CD4-positive, alpha-beta memory T cell (primary cell): ENCODE data around the gene PLPP4. TPM values are rescaled to one million over a fixed set of nuclear protein-coding genes. Genes with fewer than 3 reads are reported as not detected.
A peak's percentile ranks its signal among the peaks of the same experiment; 100 is the strongest.

ENCODE experiments used
- CTCF ChIA-PET: fragments of 350-600 bp; sonication (Branson Sonifier 250); formaldehyde crosslinking; loops from one replicate; lab custom pipeline; 2021; ENCODE audit warnings: inconsistent platforms; ENCODE audit not compliant: partially characterized antibody; lab: Charles Lee
- POLR2A ChIA-PET: fragments of 350-600 bp; sonication (Branson Sonifier 250); formaldehyde crosslinking; loops from one replicate; lab custom pipeline; 2021; ENCODE audit not compliant: partially characterized antibody; lab: Charles Lee
- DNase-seq, 5 donors: peaks; one replicate each; pipeline versions ENCODE4 v3.0.0 to v3.0.0-alpha.2; 2020 to 2022; ENCODE audit warnings: mixed read lengths in 1 of 5
- H3K27ac ChIP-seq: one replicate; pipeline ENCODE4 v1.7.0; 2013; ENCODE audit warnings: low read depth, low read length
- H3K27me3 ChIP-seq: 2 replicates; pipeline ENCODE4 v1.7.0; 2013; ENCODE audit warnings: mild to moderate bottlenecking, low read length, moderate library complexity; ENCODE audit not compliant: insufficient read depth
- H3K36me3 ChIP-seq: 2 replicates; pipeline ENCODE4 v1.7.0; 2013; ENCODE audit warnings: mild to moderate bottlenecking, low read length, moderate library complexity; ENCODE audit not compliant: insufficient read depth
- H3K4me1 ChIP-seq: 2 replicates; pipeline ENCODE4 v1.7.0; 2013; ENCODE audit warnings: mild to moderate bottlenecking, low read length, moderate library complexity; ENCODE audit not compliant: insufficient read depth
- H3K4me3 ChIP-seq, 2 donors: one replicate each; pipeline ENCODE4 v1.7.0; 2013; ENCODE audit warnings: low read length in 2 of 2, mild to moderate bottlenecking in 1 of 2
- H3K9me3 ChIP-seq, 2 donors: one replicate each; pipeline ENCODE4 v1.7.0; 2013; ENCODE audit warnings: low read length in 2 of 2, control low read depth in 1 of 2; ENCODE audit not compliant: control insufficient read depth in 1 of 2
- H3K27ac Mint-ChIP-seq, 7 donors: one replicate each; pipeline ENCODE4 v1.8.0; 2020 to 2021; ENCODE audit warnings: mixed read lengths in 7 of 7, mild to moderate bottlenecking in 6 of 7, inconsistent platforms in 3 of 7, moderate library complexity in 3 of 7
- H3K27me3 Mint-ChIP-seq, 2 donors: one replicate each; pipeline ENCODE4 v1.8.0; 2020 to 2021; ENCODE audit warnings: mixed read lengths in 2 of 2
- H3K36me3 Mint-ChIP-seq, 2 donors: one replicate each; pipeline ENCODE4 v1.8.0; 2020 to 2021; ENCODE audit warnings: mixed read lengths in 2 of 2, inconsistent platforms in 1 of 2, mild to moderate bottlenecking in 1 of 2
- H3K4me1 Mint-ChIP-seq, 4 donors: one replicate each; pipeline ENCODE4 v1.8.0; 2020 to 2021; ENCODE audit warnings: mixed read lengths in 4 of 4, mild to moderate bottlenecking in 1 of 4
- H3K4me3 Mint-ChIP-seq, 8 donors: one replicate each; pipeline ENCODE4 v1.8.0; 2020 to 2021; ENCODE audit warnings: mixed read lengths in 8 of 8, mild to moderate bottlenecking in 7 of 8, moderate library complexity in 6 of 8, inconsistent platforms in 3 of 8
- H3K9me3 Mint-ChIP-seq, 8 donors: one replicate each; pipeline ENCODE4 v1.8.0; 2020 to 2021; ENCODE audit warnings: mixed read lengths in 8 of 8, mild to moderate bottlenecking in 5 of 8, inconsistent platforms in 3 of 8, moderate library complexity in 1 of 8
- intact Hi-C: fragments of 100-400 bp; cut with micrococcal nuclease; formaldehyde crosslinking; loops from one replicate; pipeline ENCODE4 v1.15.1; 2023
- polyA plus RNA-seq, 2 donors: library from polyadenylated mRNA; unstranded; fragments of 300-500 nt; fragmentation: Illumina TruSeq; gene quantifications; one replicate each; pipeline ENCODE4 v1.2.3, GENCODE V29; 2021
- total RNA-seq, 2 experiments: library from RNA; stranded (reverse); gene quantifications; one replicate each; pipeline ENCODE4 v1.2.3, GENCODE V29; 2021

PLPP4 gene
- total RNA-seq (not detected), polyA plus RNA-seq (not detected)

GRCh38 chr10:120456626-120457430, at the start of gene PLPP4:
Gene PLPP4, plus strand, starts transcription at chr10:120457227. Its CDS starts 79 bp downstream, at chr10:120457306.
- no peak within 1 kb of the TSS for H3K4me3 ChIP-seq
- DNase-seq: no peak
- CTCF ChIA-PET: no interaction called here
- peaks cover 3% of the 10 kb centered on the region for H3K27me3 ChIP-seq
- peaks cover 0 to 3% (median under 1%) of the 10 kb centered on the region in 4 donors for H3K4me1 Mint-ChIP-seq
- peaks cover 12 to 24% of the 10 kb centered on the region in 2 donors for H3K27me3 Mint-ChIP-seq
- H3K4me1 ChIP-seq: no peaks in the 10 kb centered on the region
- no peaks in the 10 kb centered on the region for H3K9me3 ChIP-seq
- no peak within 1 kb of the TSS for H3K27ac ChIP-seq
- H3K27ac Mint-ChIP-seq: no peak within 1 kb of the TSS
- no peaks in the 10 kb centered on the region for H3K36me3 ChIP-seq
- POLR2A ChIA-PET: no interaction called here
- intact Hi-C loops: no loop called here
- H3K36me3 Mint-ChIP-seq: no peaks in the 10 kb centered on the region
- H3K9me3 Mint-ChIP-seq: peaks cover 0 to 8% (median 3%) of the 10 kb centered on the region in 8 donors
- H3K4me3 Mint-ChIP-seq: peak within 1 kb of the TSS in 1 of 8 donors; percentile 71

DNA sequence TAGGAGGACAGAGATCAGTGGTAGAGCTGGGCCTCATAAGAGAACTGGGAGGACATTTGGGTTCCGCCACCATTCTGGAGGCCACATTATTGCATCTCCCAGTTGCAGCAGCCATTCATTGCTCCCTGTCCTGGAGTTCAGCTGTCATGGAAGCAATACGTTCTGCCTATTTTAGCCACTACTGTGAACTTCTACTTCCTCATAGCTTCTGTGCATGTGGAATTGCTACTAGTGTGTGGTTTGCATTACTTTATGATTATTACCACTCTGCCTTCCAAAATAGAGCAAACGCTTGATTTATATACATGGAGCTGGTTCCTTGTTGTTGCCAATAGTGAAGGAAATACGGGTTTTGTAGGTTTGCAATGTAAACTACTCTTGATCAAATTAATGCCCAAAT, 47.2 kb upstream of the PLPP4 start:
- no peaks in the 10 kb centered on the region for H3K36me3 ChIP-seq
- no peaks in the 10 kb centered on the region for H3K4me1 ChIP-seq
- ChIA-PET CTCF (no interaction called here), POLR2A (no interaction called here)
- H3K9me3 ChIP-seq: no peaks in the 10 kb centered on the region
- Mint-ChIP-seq H3K36me3 (no peaks in the 10 kb centered on the region), H3K4me1 (peaks cover 0 to 1% (median 0%) of the 10 kb centered on the region in 4 donors), H3K27ac (no peak overlapping the region), H3K9me3 (peaks cover 0 to 13% (median 4%) of the 10 kb centered on the region in 8 donors), H3K4me3 (no peak overlapping the region), H3K27me3 (peaks cover 3 to 7% of the 10 kb centered on the region in 2 donors)
- no peak for DNase-seq
- intact Hi-C loops: no loop called here
- no peaks in the 10 kb centered on the region for H3K27me3 ChIP-seq
- H3K4me3 ChIP-seq: no peak overlapping the region
- H3K27ac ChIP-seq: no peak overlapping the region

DNA sequence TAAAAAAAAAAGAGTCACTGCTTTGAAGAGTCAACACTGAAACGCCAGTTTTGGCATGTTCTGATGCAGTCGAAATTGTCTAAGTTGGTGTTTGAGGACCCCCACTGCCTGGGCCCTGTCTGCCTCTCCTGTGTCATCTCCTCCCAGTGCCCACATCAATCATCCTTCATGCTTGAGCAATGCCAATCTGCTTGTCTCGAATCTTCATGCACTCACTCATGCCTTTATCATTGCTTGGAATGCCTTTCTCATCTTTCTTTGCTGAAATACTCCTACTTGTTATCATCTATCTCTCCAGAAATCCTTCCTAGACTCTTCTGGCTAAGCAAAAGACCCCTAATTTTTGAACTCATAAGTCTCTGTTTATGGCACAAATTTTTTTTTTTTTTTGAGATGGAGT, 42.1 kb upstream of the PLPP4 start:
- Histone ChIP-seq H3K36me3 (no peaks in the 10 kb centered on the region), H3K4me3 (no peak overlapping the region), H3K27me3 (no peaks in the 10 kb centered on the region), H3K4me1 (no peaks in the 10 kb centered on the region), H3K27ac (no peak overlapping the region), H3K9me3 (no peaks in the 10 kb centered on the region)
- ChIA-PET POLR2A (no interaction called here), CTCF (no interaction called here)
- Mint-ChIP-seq H3K27me3 (peaks cover 5 to 6% of the 10 kb centered on the region in 2 donors), H3K4me1 (peaks cover 0 to 1% (median 0%) of the 10 kb centered on the region in 4 donors), H3K27ac (no peak overlapping the region), H3K4me3 (no peak overlapping the region), H3K36me3 (no peaks in the 10 kb centered on the region), H3K9me3 (peaks cover 0 to 16% (median 3%) of the 10 kb centered on the region in 8 donors)
- intact Hi-C loops: no loop called here
- DNase-seq: no peak

DNA sequence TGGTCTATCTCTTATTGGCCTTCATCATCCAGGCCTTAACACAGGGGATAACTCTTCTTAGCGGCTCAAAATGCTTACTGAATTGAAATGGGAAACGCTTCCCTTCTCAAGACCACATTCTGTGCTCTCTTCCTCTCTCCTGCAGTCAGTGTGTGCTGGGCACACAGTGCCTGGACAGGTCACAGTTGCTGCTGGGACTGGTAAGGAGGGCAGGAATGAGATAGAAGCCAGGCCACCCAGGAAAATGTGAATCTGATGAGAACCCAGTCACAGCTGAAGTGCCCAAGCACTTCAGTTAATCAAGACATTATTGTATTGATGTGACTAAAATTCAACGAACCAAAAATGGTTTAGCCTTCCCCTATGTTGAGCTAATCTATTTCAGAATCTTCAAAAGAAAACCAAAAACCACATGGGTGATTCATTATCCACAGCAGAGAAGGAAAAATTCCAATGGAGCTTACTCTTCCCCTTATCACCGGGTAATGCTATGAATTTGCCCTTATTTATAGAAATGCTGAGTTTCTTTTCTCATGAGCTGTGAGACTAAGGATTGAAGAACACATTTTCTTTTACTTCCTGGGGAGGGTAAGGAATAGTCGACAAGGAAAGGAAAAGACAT, 41.2 kb upstream of the PLPP4 start:
- Mint-ChIP-seq H3K27ac (no peak overlapping the region), H3K4me3 (no peak overlapping the region), H3K36me3 (no peaks in the 10 kb centered on the region), H3K27me3 (peaks cover 5% of the 10 kb centered on the region in 2 donors), H3K4me1 (peaks cover 0 to 1% (median 0%) of the 10 kb centered on the region in 4 donors), H3K9me3 (peaks cover 0 to 16% (median 3%) of the 10 kb centered on the region in 8 donors)
- no peak overlapping the region for H3K27ac ChIP-seq
- no peak overlapping the region for H3K4me3 ChIP-seq
- H3K36me3 ChIP-seq: no peaks in the 10 kb centered on the region
- no peaks in the 10 kb centered on the region for H3K27me3 ChIP-seq
- no peaks in the 10 kb centered on the region for H3K9me3 ChIP-seq
- DNase-seq: no peak
- ChIA-PET CTCF (no interaction called here), POLR2A (no interaction called here)
- no peaks in the 10 kb centered on the region for H3K4me1 ChIP-seq
- intact Hi-C loops: no loop called here

GRCh38 chr10:120420421-120420820, 36.6 kb upstream of the PLPP4 start:
- intact Hi-C loops: no loop called here
- CTCF ChIA-PET: no interaction called here
- H3K27me3 Mint-ChIP-seq: peaks cover 6 to 9% of the 10 kb centered on the region in 2 donors

DNA sequence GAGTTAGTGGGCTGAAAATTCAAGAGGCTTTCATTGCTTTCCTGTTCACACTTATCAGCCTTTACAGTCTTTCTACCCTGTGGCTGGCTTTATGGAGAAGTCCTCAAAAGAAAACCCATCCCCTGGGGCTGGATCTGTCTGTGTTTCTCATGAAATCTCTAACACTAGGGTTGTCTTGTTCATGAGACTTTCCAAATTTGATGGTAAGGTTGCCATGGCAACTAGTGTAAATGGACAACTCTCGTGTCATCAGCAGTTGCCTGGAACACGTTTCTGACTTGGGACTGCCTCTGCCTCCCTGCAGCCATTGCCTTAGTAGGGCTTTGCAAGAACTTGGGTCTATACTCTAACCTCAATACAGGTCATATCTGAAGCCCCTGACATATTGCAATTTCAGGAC, 35.8 kb upstream of the PLPP4 start:
- H3K36me3 ChIP-seq: no peaks in the 10 kb centered on the region
- no peak for DNase-seq
- Mint-ChIP-seq H3K4me3 (no peak overlapping the region), H3K9me3 (peaks cover 0 to 5% (median 0%) of the 10 kb centered on the region in 8 donors), H3K27me3 (peaks cover 6 to 9% of the 10 kb centered on the region in 2 donors), H3K27ac (no peak overlapping the region), H3K36me3 (no peaks in the 10 kb centered on the region), H3K4me1 (no peaks in the 10 kb centered on the region)
- intact Hi-C loops: no loop called here
- ChIA-PET POLR2A (no interaction called here), CTCF (no interaction called here)
- H3K9me3 ChIP-seq: no peaks in the 10 kb centered on the region
- H3K27ac ChIP-seq: no peak overlapping the region
- H3K4me3 ChIP-seq: no peak overlapping the region
- H3K4me1 ChIP-seq: no peaks in the 10 kb centered on the region
- H3K27me3 ChIP-seq: no peaks in the 10 kb centered on the region

More at GRCh38 chr10:120420421-120420820, 36.6 kb upstream of the PLPP4 start:
- Mint-ChIP-seq H3K9me3 (peaks cover 0 to 5% (median 0%) of the 10 kb centered on the region in 8 donors), H3K27ac (no peak overlapping the region), H3K4me1 (no peaks in the 10 kb centered on the region), H3K36me3 (no peaks in the 10 kb centered on the region), H3K4me3 (no peak overlapping the region)
- POLR2A ChIA-PET: no interaction called here
- H3K9me3 ChIP-seq: no peaks in the 10 kb centered on the region
- H3K27ac ChIP-seq: no peak overlapping the region
- DNase-seq: no peak
- no peaks in the 10 kb centered on the region for H3K36me3 ChIP-seq
- H3K4me3 ChIP-seq: no peak overlapping the region
- H3K4me1 ChIP-seq: no peaks in the 10 kb centered on the region
- H3K27me3 ChIP-seq: no peaks in the 10 kb centered on the region

- ChIA-PET POLR2A (no interaction called here), CTCF (interaction anchor here (1.6 kb wide), 1 partner anchor 10 kb away, joined by 7 read pairs; no protein-coding TSS in a partner anchor)
- no peaks in the 10 kb centered on the region for H3K9me3 ChIP-seq
- H3K27me3 Mint-ChIP-seq: peaks cover 9% of the 10 kb centered on the region in 2 donors
- H3K4me1 ChIP-seq: no peaks in the 10 kb centered on the region
- no peak overlapping the region for H3K27ac Mint-ChIP-seq
- no peaks in the 10 kb centered on the region for H3K27me3 ChIP-seq
- no peak overlapping the region for H3K27ac ChIP-seq
- no peaks in the 10 kb centered on the region for H3K36me3 ChIP-seq
- H3K4me3 Mint-ChIP-seq: no peak overlapping the region
- H3K9me3 Mint-ChIP-seq: peaks cover 0 to 5% (median 0%) of the 10 kb centered on the region in 8 donors
- intact Hi-C loops: no loop called here
- no peaks in the 10 kb centered on the region for H3K36me3 Mint-ChIP-seq
- no peak for DNase-seq
- H3K4me1 Mint-ChIP-seq: no peaks in the 10 kb centered on the region
- no peak overlapping the region for H3K4me3 ChIP-seq
Measured at GRCh38 chr10:120422457-120422856, 34.6 kb upstream of the PLPP4 start.
